Right lobe of liver (tissue), 6 donors: ENCODE measurements around the gene LTN1. TPM values are rescaled to one million over a fixed set of nuclear protein-coding genes. Genes with fewer than 3 reads are reported as not detected.

Source experiments
- ATAC-seq, 4 donors: fragments of 200-7000 bp; cut with Tn5 transposase; one replicate each; pipeline ENCODE4 v1.9.1; 2020; ENCODE audit warnings: mild to moderate bottlenecking in 4 of 4, moderate library complexity in 4 of 4
- DNase-seq, 3 donors: peaks; one replicate each; pipeline ENCODE4 v3.0.0-alpha.2; 2020
- H3K27ac ChIP-seq, 3 donors: fragments of 200-600 bp; one replicate each; pipeline ENCODE4 v1.8.0; 2022
- H3K27me3 ChIP-seq, 2 donors: fragments of 200-600 bp; one replicate each; pipeline ENCODE4 v1.8.0; 2022
- H3K36me3 ChIP-seq, 4 donors: fragments of 200-600 bp; sonication (generic) in 1 of 4; one replicate each; pipeline versions ENCODE4 v1.5.1 to v1.8.0; 2017 to 2022; ENCODE audit warnings: control low read depth in 1 of 4
- H3K4me1 ChIP-seq, 4 donors: fragments of 200-600 bp; sonication (generic) in 1 of 4; one replicate each; pipeline versions ENCODE4 v1.5.1 to v1.8.0; 2017 to 2022; ENCODE audit warnings: control low read depth in 1 of 4
- H3K4me3 ChIP-seq, 3 donors: fragments of 200-600 bp; one replicate each; pipeline ENCODE4 v1.8.0; 2022
- H3K9me3 ChIP-seq, 4 donors: fragments of 200-600 bp; sonication (generic) in 1 of 4; one replicate each; pipeline versions ENCODE4 v1.5.1 to v1.8.0; 2017 to 2022; ENCODE audit warnings: control low read depth in 1 of 4
- POLR2A ChIP-seq: fragments of 450-650 bp; IDR thresholded peaks from one replicate; pipeline ENCODE4 v1.6.1; 2017; ENCODE audit warnings: antibody characterized with exemption, mild to moderate bottlenecking
- WGBS: methylation state at CpG from one replicate; pipeline ENCODE4 v1.1.6; 2018; ENCODE audit warnings: low coverage, low lambda C conversion rate; ENCODE audit not compliant: insufficient coverage; ENCODE audit errors: missing lambda C conversion rate; 5-methylcytosine and 5-hydroxymethylcytosine counted together
- intact Hi-C, 2 donors: fragments of 100-400 bp; cut with DNase I; formaldehyde crosslinking; loops; one replicate each; pipeline versions ENCODE4 v1.11.2 to v1.14.1; 2022
- total RNA-seq, 6 experiments: library from RNA; depleted of rRNA in 2 of 6; stranded (reverse); fragments of >200 nt in 2 of 6; fragmentation: NEBNext Ultra II Directional in 3 of 6; extraction: Animal tissue kit (Norgen Biotek cat#: 25700) in 3 of 6; gene quantifications; one replicate each; pipeline versions ENCODE4 v1.1.0 to v1.2.4, GENCODE V29; 2016 to 2023
- TF ChIP-seq, protein P1 (sequence below), 4 donors: fragments of 200-600 bp in 3 of 4; fragments of 450-650 bp in 1 of 4; IDR thresholded peaks; one replicate each; pipeline versions ENCODE4 v1.5.1 to v1.8.0; 2016 to 2022; ENCODE audit warnings: antibody characterized with exemption in 4 of 4, mild to moderate bottlenecking in 2 of 4
- donor health status: DM: no; HTN: yes; CAD: no.
- donor health status: DM: no; HTN: no; CAD: no.
- donor health status: DM: no; HTN: no; CAD: no.
- donor health status: DM: no; HTN: yes; CAD: no.
- donor health status: DM: no; HTN: yes; CAD: no.

Gene LTN1
- total RNA-seq, 6 experiments from 2014 or later = 10.7 to 13.9 (median 12.7) TPM

DNA sequence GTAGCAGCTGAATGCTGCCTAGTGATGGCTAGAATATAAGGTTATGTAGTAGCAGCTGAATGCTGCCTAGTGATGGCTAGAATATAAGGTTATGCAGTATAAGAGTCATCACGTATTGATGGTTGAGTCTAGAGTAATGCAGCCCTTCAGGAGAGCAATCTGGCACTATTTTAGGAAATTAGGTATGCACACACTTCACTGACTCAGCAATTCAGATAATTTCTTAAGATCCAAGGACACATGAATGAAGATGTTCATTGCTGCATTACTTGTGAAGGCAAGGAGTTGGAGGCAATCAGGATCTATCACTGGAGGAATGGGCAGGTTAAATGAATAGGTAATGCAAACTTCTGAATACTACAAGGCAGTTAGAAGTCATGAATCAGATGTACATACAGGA is 13.6 kb downstream of the LTN1 start:
- intact Hi-C loops = no loop called here
- TF ChIP-seq, protein P1, sequence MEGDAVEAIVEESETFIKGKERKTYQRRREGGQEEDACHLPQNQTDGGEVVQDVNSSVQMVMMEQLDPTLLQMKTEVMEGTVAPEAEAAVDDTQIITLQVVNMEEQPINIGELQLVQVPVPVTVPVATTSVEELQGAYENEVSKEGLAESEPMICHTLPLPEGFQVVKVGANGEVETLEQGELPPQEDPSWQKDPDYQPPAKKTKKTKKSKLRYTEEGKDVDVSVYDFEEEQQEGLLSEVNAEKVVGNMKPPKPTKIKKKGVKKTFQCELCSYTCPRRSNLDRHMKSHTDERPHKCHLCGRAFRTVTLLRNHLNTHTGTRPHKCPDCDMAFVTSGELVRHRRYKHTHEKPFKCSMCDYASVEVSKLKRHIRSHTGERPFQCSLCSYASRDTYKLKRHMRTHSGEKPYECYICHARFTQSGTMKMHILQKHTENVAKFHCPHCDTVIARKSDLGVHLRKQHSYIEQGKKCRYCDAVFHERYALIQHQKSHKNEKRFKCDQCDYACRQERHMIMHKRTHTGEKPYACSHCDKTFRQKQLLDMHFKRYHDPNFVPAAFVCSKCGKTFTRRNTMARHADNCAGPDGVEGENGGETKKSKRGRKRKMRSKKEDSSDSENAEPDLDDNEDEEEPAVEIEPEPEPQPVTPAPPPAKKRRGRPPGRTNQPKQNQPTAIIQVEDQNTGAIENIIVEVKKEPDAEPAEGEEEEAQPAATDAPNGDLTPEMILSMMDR (IDR thresholded peaks at IDR 0.05) = no peak
- no peak for TF ChIP-seq POLR2A
- ATAC-seq (no peak), DNase-seq (no peak)
- H3K9me3 ChIP-seq = no peaks in the 10 kb centered on the region
- H3K36me3 ChIP-seq = peaks cover 0 to 67% (median 12%) of the 10 kb centered on the region in 4 donors
- no peak overlapping the region for H3K27ac ChIP-seq
- no peaks in the 10 kb centered on the region for H3K4me1 ChIP-seq
- no peaks in the 10 kb centered on the region for H3K27me3 ChIP-seq
- H3K4me3 ChIP-seq = no peak overlapping the region
- WGBS = 77% methylated on average over 1 of the region's 1 CpG

DNA sequence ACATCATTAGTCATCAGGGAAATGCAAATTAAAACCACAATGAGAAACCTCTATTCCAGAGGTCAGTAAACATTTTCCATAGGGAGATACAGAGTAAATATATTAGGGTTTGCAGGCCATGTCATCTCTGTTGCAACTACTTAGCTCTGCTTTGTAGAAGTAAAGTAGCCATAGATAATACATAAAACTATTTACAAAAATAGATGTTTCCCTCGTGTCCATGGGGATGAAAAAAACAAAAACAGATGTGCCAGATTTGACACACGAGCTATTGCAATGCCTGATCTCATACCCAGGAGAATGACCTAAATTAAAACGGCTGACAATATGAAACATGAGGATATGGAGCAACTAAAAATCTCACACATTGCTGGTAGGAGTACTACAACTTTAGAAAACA is 17.3 kb downstream of the LTN1 start:
- no peak for ATAC-seq
- 83% methylated on average over 3 of the region's 3 CpGs for WGBS

DNA sequence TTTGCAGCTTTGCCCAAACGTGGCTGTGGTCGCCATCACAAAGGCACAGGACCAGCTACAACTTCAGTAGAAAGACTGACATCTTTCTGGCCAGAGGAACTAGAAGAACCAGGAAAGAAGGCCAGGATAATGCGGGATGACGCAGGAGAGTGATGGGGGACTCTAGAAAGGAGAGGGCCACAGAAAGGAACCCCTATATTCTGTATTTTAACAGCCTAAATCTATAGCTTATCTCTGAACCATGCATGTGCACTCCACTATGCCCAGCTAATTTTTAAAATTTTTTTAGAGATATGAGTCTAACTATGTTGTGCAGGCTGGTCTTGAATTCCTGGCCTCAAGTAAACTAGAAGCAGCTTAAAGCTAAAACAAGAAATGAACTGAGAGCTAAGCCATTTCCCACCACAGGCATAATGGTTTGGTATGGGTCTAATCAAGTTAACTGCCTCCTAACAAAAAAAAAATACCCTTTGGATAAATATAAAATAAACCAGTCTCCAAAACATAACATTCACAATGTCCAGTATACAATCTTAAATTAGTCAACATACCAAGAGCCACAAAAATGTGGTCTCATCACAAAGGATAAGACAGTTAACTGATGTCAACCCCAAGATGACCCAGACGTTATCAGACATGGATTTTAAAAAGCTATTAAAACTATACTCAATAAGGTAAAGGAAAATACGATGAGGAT is 18.0 kb downstream of the LTN1 start:
- Histone ChIP-seq H3K4me1 (no peaks in the 10 kb centered on the region), H3K27ac (no peak overlapping the region), H3K4me3 (no peak overlapping the region), H3K27me3 (no peaks in the 10 kb centered on the region), H3K9me3 (no peaks in the 10 kb centered on the region), H3K36me3 (peaks cover 0 to 47% (median 11%) of the 10 kb centered on the region in 4 donors)
- WGBS = 86% methylated on average over 6 of the region's 6 CpGs
- ATAC-seq = no peak
- no peak for DNase-seq
- intact Hi-C loops = no loop called here
- no peak for TF ChIP-seq POLR2A
- TF ChIP-seq, protein P1 (IDR thresholded peaks at IDR 0.05) = no peak

More for the DNA sequence above, 17.3 kb downstream of the LTN1 start:
- DNase-seq = no peak
- TF ChIP-seq, protein P1 (IDR thresholded peaks at IDR 0.05) = no peak
- no peak for TF ChIP-seq POLR2A
- Histone ChIP-seq H3K36me3 (peaks cover 0 to 40% (median 7%) of the 10 kb centered on the region in 4 donors), H3K4me3 (no peak overlapping the region), H3K4me1 (no peaks in the 10 kb centered on the region), H3K27me3 (no peaks in the 10 kb centered on the region), H3K27ac (no peak overlapping the region), H3K9me3 (no peaks in the 10 kb centered on the region)
- intact Hi-C loops = no loop called here

DNA sequence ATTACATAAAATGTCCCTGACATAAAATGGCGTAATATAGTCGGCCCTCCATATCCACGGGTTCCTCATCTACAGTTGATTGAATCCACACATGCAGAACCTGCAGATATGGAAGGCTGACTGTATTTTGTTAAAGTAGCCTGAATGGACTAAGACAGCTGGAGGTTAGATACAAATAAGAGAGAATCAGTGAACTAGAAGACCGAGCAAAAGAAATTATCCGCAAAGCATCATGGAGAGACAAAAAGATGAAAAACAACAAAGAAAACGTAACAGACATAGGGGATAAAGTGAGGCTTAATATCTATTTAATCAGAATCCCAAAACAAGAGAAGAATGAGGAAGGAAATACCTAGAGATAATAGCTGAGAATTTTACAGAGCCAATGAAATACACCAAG is 20.3 kb downstream of the LTN1 start:
- no peak for TF ChIP-seq POLR2A
- TF ChIP-seq, protein P1 (IDR thresholded peaks at IDR 0.05) = no peak
- peaks cover 0 to 46% (median 13%) of the 10 kb centered on the region in 4 donors for H3K36me3 ChIP-seq
- no peak overlapping the region for H3K4me3 ChIP-seq
- no peaks in the 10 kb centered on the region for H3K27me3 ChIP-seq
- intact Hi-C loops = no loop called here
- 98% methylated on average over 6 of the region's 6 CpGs for WGBS
- no peak overlapping the region for H3K27ac ChIP-seq
- DNase-seq (no peak), ATAC-seq (no peak)
- H3K4me1 ChIP-seq = no peaks in the 10 kb centered on the region
- no peaks in the 10 kb centered on the region for H3K9me3 ChIP-seq
